ENCODE data around the gene ANKRD1.

ANKRD1 gene

DNA sequence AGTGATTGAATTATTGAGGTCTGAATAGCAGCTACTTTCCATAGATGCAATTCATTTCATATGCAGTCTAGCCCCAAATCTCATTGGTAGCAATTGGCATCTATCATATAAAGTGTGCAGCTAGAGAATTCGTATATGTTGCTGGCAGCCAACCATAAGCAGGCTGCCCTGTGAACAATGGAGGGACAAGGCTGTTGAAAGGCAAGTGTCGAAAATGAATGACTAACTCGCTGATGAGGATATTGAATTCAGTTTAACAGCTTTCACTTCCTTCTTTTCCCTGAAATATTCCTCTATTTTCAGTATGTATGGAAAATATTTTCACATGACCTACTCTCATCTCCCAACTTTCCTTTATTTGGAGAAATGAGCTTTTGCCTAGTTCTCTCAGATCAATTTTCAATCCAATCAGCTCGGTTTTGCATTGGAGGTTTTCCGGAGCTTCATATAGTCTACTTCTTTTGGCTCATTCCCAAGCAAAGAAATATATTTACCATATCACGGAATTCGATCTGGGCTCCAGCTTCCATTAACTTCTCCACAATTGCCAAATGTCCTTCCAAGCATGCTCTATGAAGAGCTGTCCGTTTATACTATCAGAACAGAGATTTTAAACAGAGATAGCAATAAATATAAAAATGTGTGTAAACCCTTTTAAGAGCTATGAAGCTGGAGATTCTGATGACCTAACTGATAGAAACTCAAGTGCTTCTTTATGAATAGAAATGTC, 3.5 kb downstream of the ANKRD1 start:
- Histone ChIP-seq H3K4me1 (peaks cover 0 to 13% (median 0%) of the 10 kb centered on the region in 4 donors), H3K27me3 (no peaks in the 10 kb centered on the region)
- no peak for DNase-seq

DNA sequence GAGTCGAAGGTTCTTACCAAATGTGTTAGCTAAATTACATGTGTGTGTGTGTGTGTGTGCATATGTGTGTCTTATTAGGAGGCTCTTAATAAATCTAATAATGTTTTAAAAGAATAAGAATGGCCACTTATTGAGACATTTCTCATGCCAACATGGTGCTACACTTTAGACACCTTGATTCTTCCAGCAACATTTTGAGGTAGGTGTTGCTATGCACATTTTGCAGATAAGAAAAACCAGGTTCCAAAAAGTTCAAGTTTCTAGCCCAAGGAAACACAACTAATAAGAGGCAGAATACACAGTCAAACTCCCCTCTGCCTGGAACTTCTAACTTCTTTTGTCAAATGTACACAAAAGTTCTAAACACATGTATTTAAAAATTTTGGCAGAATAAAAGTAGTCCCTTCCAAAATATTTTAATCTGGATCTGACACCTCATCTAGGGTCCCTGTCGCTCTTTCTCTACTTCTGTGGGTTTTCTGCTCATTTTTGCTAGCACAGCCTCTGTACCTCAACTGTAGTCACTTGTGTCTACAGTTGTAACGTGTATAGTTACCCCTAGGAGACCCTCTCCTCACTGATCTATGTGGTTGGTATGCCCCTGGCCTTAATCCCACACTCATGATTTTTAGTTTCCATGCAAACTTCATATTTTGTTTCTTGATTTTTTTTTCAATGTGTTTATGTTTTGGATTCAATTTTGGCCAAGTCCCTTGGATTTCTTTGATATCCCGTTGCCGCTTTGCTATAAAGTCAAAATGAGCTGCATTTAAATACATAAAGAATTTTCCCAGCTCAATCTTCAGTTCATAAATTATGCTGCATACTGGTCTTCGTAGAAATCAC, 4.3 kb downstream of the ANKRD1 start:
- Histone ChIP-seq H3K4me1 (peaks cover 0 to 19% (median 0%) of the 10 kb centered on the region in 4 donors), H3K27ac (no peak overlapping the region), H3K9me3 (no peaks in the 10 kb centered on the region), H3K36me3 (no peaks in the 10 kb centered on the region), H3K4me3 (no peak overlapping the region), H3K27me3 (no peaks in the 10 kb centered on the region)
- intact Hi-C loops (cut with DNase I; ENCODE audit: low total_unique reads) = no loop called here
- DNase-seq = no peak
- TF ChIP-seq, protein P1, sequence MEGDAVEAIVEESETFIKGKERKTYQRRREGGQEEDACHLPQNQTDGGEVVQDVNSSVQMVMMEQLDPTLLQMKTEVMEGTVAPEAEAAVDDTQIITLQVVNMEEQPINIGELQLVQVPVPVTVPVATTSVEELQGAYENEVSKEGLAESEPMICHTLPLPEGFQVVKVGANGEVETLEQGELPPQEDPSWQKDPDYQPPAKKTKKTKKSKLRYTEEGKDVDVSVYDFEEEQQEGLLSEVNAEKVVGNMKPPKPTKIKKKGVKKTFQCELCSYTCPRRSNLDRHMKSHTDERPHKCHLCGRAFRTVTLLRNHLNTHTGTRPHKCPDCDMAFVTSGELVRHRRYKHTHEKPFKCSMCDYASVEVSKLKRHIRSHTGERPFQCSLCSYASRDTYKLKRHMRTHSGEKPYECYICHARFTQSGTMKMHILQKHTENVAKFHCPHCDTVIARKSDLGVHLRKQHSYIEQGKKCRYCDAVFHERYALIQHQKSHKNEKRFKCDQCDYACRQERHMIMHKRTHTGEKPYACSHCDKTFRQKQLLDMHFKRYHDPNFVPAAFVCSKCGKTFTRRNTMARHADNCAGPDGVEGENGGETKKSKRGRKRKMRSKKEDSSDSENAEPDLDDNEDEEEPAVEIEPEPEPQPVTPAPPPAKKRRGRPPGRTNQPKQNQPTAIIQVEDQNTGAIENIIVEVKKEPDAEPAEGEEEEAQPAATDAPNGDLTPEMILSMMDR (IDR thresholded peaks at IDR 0.05) = no peak

More for the DNA sequence above, 3.5 kb downstream of the ANKRD1 start:
- TF ChIP-seq, protein P1 (IDR thresholded peaks at IDR 0.05) = no peak
- H3K36me3 ChIP-seq = no peaks in the 10 kb centered on the region
- no peak overlapping the region for H3K27ac ChIP-seq
- no peak overlapping the region for H3K4me3 ChIP-seq
- intact Hi-C loops (cut with DNase I; ENCODE audit: low total_unique reads) = no loop called here
- H3K9me3 ChIP-seq = no peaks in the 10 kb centered on the region

DNA sequence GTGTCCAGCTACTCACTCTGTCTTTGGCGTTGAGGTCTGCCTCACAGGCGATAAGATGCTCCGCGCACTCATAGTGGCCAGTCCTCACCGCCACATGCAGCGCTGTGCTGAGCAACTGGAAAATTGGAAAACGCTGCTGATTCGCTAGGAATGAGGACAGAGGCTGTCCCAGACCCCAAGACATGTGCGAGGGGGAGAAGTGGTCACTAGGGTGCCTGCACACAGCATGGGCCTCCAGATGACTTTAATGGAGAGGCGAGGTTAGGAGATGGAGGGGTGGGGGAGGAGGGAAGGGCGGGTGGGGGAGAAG, 5.2 kb downstream of the ANKRD1 start:
- DNase-seq = no peak
- intact Hi-C loops (cut with DNase I; ENCODE audit: low total_unique reads) = no loop called here
- no peaks in the 10 kb centered on the region for H3K27me3 ChIP-seq
- H3K4me1 ChIP-seq = peaks cover 0 to 11% (median 0%) of the 10 kb centered on the region in 4 donors
- H3K4me3 ChIP-seq = no peak overlapping the region
- no peaks in the 10 kb centered on the region for H3K36me3 ChIP-seq
- no peak overlapping the region for H3K27ac ChIP-seq
- TF ChIP-seq, protein P1 (IDR thresholded peaks at IDR 0.05) = no peak
- H3K9me3 ChIP-seq = no peaks in the 10 kb centered on the region

DNA sequence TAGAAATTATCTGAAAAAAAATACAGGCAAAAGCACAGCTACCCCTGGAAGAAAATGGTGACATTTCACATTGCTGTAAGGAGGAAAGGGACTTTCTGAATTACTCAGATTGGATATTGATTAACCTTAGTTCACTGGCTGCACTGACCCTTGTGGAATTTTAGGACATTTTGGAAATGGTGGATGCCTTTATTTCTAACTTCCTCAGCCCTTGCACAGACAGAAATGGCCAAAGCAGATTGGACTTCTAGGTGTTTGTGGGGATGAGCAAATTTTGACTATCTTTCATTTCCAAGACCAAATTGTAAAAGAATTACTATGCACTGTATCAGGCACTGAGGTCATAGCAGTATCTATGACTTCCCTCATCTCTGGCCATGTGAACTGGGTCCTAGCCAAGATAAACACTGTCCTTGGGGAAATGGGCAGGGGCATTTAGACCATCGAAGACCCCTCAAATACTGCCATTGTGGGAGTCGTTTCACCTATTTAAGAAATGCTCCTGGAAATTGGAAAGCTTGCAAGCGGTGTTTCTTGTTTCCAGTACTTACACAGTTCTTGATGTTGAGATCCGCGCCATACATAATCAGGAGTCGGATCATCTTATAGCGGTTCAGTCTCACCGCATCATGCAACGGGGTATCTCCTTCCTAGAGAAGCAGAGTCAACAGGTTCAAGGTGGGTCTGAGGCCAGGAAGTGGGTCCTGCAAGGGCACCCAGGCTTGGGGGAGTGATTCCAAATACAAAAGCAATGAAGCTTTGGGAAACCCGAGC, 5.7 kb downstream of the ANKRD1 start:
- intact Hi-C loops (cut with DNase I; ENCODE audit: low total_unique reads) = loop anchor here (5.0 kb wide), 1 partner anchor 337 kb away; no protein-coding TSS in a partner anchor
- H3K36me3 ChIP-seq = no peaks in the 10 kb centered on the region
- peaks cover 0 to 10% (median 0%) of the 10 kb centered on the region in 4 donors for H3K4me1 ChIP-seq
- no peaks in the 10 kb centered on the region for H3K27me3 ChIP-seq
- DNase-seq = no peak
- no peak overlapping the region for H3K27ac ChIP-seq
- H3K4me3 ChIP-seq = no peak overlapping the region
- H3K9me3 ChIP-seq = no peaks in the 10 kb centered on the region
- TF ChIP-seq, protein P1 (IDR thresholded peaks at IDR 0.05) = no peak

DNA sequence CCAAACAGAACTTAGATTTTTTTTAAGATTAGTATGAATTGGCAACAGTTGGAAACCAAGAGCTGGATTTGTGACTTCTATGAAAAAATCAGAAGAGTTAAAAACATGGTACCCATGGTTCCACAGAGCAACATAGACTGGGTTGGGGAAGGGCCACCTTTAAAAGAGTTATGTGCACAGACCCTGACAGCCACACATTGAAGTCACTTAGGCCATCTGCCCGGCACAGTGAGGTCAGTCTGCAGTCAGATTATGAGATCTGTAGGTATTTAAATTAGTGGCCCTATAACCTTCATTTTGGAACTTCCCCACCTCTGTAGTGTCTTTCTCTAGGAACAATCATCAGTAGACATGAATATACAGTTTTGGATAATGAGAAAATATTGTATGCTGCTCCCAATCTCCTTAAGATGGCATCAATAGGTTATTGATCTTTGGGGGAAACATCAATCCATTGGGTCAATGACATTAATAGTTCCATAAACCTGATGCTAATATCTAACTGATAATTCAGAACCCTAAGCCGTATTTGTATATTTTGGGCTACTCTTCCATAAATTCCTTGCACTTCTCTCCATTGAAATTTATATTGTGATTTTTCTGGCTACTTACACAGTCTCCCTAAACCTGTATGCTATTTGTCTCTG, 7.0 kb downstream of the ANKRD1 start:
- intact Hi-C loops (cut with DNase I; ENCODE audit: low total_unique reads) = loop anchor here (5.0 kb wide), 1 partner anchor 338 kb away; no protein-coding TSS in a partner anchor
- H3K27me3 ChIP-seq = no peaks in the 10 kb centered on the region

More for the DNA sequence above, 7.0 kb downstream of the ANKRD1 start:
- Histone ChIP-seq H3K4me3 (no peak overlapping the region), H3K9me3 (no peaks in the 10 kb centered on the region), H3K36me3 (no peaks in the 10 kb centered on the region), H3K4me1 (peaks cover 0 to 10% (median 0%) of the 10 kb centered on the region in 4 donors), H3K27ac (no peak overlapping the region)
- DNase-seq = no peak
- TF ChIP-seq, protein P1 (IDR thresholded peaks at IDR 0.05) = no peak
